Stimulated activated CD8-positive, alpha-beta memory T cell treated with anti-CD3 and anti-CD28 coated beads, Interleukin-7, amount 100 ng/mL, for 48 hours (primary cell): ENCODE data around the gene LIG3.
"Not testable (repeated sequence)": the region's sequence is repeated elsewhere in the genome, so short reads cannot be mapped to it uniquely, and the experiment has no call there.

Experiments used
- DNase-seq, 2 donors: peaks; one replicate each; pipeline ENCODE4 v3.0.0-alpha.2; 2020; ENCODE audit warnings: low read depth in 1 of 2; ENCODE audit errors: extremely low read depth in 1 of 2

LIG3 gene

GRCh38 chr17:34980353-34980680 is at the start of gene LIG3:
Gene LIG3 (plus strand): TSS chr17:34980512. CDS start chr17:34983006, 2,494 bp downstream.
- peak; percentile 90 for DNase-seq

GRCh38 chr17:34950780-34951179 is 29.5 kb upstream of the LIG3 start:
- not testable (repeated sequence) for DNase-seq

DNA sequence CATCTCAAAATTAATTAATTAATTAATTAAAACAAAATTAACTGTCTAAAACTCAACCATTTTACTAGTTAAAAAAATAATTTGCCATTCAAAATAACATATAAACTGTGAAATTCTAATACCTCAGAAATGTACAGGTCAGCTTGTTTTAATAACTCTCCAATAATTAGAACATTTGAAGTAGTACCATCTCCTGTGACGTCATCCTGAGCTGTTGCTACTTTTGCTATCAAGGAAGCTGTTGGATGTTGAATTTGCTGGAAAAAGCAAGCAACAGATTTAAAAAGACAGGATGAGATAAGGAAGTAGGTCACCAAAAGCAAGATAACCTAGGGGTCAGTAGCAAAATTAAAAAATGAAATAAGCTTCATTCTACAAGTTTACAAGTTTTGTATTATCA is 21.9 kb upstream of the LIG3 start:
- DNase-seq, result no peak

DNA sequence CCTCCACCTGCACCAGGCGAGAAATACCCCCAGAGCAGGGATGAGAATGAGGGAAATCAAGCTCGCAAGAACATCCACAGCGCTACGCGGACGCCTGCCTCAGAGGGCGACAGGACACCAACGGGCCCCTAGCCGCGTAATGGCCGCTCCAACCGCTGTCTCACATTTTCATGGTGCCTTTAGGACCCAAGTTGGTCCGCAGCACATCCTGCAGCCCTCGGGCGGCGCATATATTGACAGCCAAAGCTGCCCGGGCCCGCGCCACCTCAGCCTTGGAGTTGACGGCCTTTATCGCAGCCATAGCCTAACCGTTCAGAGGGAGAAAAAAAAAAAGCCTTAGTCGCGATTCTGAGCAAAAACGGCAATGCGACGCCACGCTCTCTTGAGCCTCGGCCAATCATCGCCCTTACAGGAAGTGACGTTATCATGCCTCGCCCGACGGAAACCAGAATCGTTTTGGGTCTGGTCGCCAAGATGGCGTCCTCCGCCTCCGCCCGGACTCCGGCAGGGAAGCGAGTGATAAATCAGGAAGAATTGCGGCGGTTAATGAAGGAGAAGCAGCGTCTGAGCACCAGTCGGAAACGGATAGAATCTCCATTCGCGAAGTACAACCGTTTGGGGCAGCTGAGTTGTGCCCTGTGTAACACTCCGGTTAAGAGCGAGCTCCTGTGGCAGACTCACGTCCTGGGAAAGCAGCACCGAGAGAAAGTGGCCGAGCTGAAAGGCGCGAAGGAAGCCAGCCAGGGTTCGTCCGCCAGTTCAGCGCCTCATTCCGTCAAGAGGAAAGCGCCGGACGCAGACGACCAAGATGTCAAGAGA is 19.0 kb upstream of the LIG3 start, which contains the start of the genes CCT6B and ZNF830:
Gene CCT6B (minus strand): TSS at position 368 of the 819 bp plus-strand sequence. CDS start 67 bp downstream, at position 301.
Gene ZNF830 (plus strand): TSS at position 448 of the 819 bp plus-strand sequence. CDS start 27 bp downstream, at position 475.
- DNase-seq, result peak; percentile 71 to 88

DNA sequence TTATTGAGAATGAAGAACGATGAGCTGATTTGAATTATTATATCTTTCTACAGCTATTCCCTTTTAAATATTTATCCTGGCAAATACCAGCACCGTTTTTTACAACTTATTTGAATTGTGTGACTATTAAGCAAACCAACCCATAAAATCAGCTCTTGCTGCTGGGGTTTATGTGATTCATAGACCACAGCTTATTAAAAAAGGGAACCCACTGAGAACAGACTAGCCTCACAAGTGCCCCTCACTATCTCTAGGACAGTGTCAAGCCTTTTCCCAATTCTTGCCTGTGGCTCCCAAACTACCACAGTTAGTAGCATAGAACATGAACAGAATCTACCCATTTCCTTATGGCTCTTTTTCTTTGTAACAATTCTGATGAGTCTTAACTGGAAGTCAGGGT is 6.1 kb upstream of the LIG3 start:
- DNase-seq, result no peak

GRCh38 chr17:34974794-34975785 is 5.2 kb upstream of the LIG3 start:
- DNase-seq, result no peak

GRCh38 chr17:34979153-34979552 is 1.2 kb upstream of the LIG3 start:
- no peak for DNase-seq

- no peak for DNase-seq
Observed at GRCh38 chr17:34979650-34980352, 511 bp upstream of the LIG3 start.

DNA sequence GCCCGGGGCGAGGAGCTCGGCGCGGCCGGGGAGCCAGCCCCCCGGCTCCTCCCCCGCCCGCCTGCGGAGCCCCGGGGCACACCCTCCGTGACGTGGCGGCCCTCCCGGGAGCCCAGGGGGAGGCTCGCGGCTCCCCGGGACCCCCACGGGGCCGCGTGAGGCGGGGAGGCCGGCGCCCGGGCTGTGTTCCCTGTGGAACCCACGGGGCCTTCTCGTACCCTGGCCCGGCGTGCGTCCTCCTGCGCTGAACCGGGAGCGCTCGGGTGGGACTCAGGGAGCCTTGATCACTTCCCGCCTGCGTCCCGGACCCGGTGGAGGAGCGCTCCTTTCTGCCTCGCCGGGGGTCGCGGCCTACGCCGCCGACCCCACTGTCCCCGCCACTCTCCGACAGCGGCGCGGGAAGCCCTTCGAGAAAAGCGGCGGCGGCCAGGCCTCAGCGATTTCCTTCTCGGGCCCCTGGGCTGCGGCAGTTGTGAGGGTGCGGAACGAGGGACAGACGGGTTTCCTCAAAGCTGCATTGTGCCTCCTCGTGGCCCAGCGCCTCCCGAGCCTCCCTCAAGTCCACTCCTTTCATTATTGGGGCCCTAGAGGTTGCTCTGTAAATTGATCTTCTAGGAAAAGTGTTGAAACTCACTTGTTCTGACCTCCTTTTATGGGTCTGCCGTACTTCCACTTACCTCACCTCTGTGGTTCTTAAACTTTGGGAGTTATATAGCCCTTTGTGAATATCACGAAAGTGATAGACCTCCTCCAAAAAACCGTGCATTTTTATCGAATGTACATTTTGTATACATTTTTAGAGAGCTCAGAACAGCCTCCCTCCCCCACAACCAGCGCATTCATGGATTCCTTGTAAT is 597 bp downstream of the LIG3 start:
- DNase-seq, result peak; percentile 53 to 60

DNA sequence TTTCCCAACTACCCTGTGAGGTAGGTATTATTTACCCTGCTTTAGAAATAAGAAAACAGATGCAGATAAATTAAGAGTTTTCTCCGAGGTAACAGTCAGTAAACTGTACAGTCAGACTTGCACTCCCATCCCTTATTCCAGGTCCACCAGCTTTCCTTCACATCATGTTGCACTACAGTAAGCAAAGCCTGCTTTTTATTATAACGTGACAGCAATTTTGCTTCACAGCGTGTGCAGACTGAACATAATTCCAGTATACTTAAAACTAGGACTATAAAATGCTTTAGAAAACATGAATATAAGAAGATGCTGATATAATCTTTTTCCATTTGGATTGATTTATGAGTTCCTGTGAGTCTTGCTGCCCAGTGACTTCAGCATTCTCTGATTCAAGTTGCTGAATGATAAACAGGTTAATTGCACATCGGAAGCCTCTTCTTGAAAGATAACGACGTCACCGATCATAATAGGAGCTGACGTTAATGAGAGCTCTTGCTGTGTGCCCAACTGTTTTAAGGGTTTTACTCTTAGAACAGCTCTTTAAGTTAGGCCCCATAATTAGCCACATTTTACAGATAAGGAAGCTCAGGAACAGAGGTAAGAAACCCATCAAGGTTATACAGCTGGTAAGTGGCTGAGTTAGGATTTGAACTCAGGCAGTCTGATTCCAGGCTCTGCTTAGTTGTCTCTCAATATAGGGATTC is 1.4 kb downstream of the LIG3 start:
- DNase-seq, result no peak

DNA sequence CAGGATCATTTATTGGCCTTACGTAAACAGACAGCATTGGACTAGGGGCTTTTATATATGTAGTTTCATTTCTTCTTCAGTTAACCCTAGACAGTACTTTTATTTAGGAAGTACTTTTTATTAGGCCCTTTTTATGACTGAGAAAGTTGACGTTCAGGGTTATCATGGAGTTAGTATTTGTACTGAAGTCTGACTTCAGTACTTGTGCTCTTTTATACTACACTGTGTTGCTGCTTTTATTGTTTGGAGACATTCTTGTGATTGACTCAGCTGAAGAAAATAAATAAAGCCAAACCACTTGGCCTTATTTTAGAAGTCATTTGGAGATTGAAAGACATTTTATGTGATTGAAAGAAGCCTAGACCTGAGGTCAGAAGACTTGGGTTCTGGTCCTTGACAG is 6.9 kb downstream of the LIG3 start:
- DNase-seq, result no peak

DNA sequence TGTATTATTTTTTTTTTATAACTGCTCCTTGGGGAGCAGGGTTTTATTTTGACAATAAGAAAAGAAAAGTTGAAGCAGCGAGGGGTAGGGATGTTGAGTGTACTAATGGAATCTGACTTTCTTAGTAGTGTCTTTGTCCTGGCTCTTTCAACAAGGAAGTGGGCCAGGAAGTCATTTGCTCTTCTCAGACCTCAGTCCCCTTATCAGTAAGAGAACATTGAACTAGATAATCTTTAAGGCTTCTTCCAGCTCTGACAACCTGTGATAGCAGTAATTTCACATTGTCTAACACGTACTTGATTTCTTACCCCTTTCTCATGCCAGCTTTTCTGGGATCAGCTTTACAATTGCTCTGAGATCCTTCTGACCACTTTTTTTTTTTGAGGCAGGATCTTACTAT is 8.3 kb downstream of the LIG3 start:
- DNase-seq, result no peak

- no peak for DNase-seq
Observed at GRCh38 chr17:34989473-34989872, 9.2 kb downstream of the LIG3 start.

- DNase-seq, result no peak
Observed at GRCh38 chr17:34990921-34991365, 10.6 kb downstream of the LIG3 start.

GRCh38 chr17:34991606-34992005 is 11.3 kb downstream of the LIG3 start:
- DNase-seq, result no peak

- no peak for DNase-seq
Observed at GRCh38 chr17:34993031-34993430, 12.7 kb downstream of the LIG3 start.

- DNase-seq, result no peak
Observed at GRCh38 chr17:34996422-34997285, 16.3 kb downstream of the LIG3 start.

- no peak for DNase-seq
Observed at GRCh38 chr17:34997355-34997862, 17.1 kb downstream of the LIG3 start.
